Measurements from ENCODE around the gene COG5.
"Not testable (repeated sequence)": the region's sequence is repeated elsewhere in the genome, so short reads cannot be mapped to it uniquely, and the experiment has no call there.

COG5 gene

GRCh38 chr7:107579885-107580715 is 16.4 kb upstream of the COG5 start, which contains the start of gene BCAP29:
Gene BCAP29, plus strand, starts transcription at chr7:107580246. Its CDS starts 527 bp downstream, at chr7:107580773.
- DNase-seq (ENCODE audit: low spot score): peak; percentile 47

GRCh38 chr7:107579554-107579884 is 15.8 kb upstream of the COG5 start:
- no peak for DNase-seq (ENCODE audit: low spot score)

- DNase-seq (ENCODE audit: low spot score): no peak
Measured at GRCh38 chr7:107573537-107573936, 9.8 kb upstream of the COG5 start.

- DNase-seq (ENCODE audit: low spot score): no peak
Measured at GRCh38 chr7:107570298-107570697, 6.6 kb upstream of the COG5 start.

- no peak for DNase-seq (ENCODE audit: low spot score)
Measured at GRCh38 chr7:107564553-107565298, 1.0 kb upstream of the COG5 start.

- DNase-seq (ENCODE audit: low spot score): peak; percentile 2
Measured at GRCh38 chr7:107563081-107563774, 492 bp downstream of the COG5 start.

GRCh38 chr7:107560898-107561516 is 2.7 kb downstream of the COG5 start:
- peak; percentile 54 for DNase-seq (ENCODE audit: low spot score)

GRCh38 chr7:107559864-107560263 is 3.9 kb downstream of the COG5 start:
- no peak for DNase-seq (ENCODE audit: low spot score)

- no peak for DNase-seq (ENCODE audit: low spot score)
Measured at GRCh38 chr7:107555893-107556292, 7.8 kb downstream of the COG5 start.

GRCh38 chr7:107551936-107552335 is 11.8 kb downstream of the COG5 start:
- no peak for DNase-seq (ENCODE audit: low spot score)

GRCh38 chr7:107544848-107545591 is 18.7 kb downstream of the COG5 start:
- DNase-seq (ENCODE audit: low spot score): no peak

- no peak for DNase-seq (ENCODE audit: low spot score)
Measured at GRCh38 chr7:107543338-107543993, 20.3 kb downstream of the COG5 start.

GRCh38 chr7:107538001-107538400 is 25.7 kb downstream of the COG5 start:
- DNase-seq (ENCODE audit: low spot score): no peak

GRCh38 chr7:107537228-107537627 is 26.5 kb downstream of the COG5 start:
- DNase-seq (ENCODE audit: low spot score): not testable (repeated sequence)

- no peak for DNase-seq (ENCODE audit: low spot score)
Measured at GRCh38 chr7:107534139-107534538, 29.6 kb downstream of the COG5 start.

GRCh38 chr7:107530751-107531150 is 33.0 kb downstream of the COG5 start:
- no peak for DNase-seq (ENCODE audit: low spot score)

- DNase-seq (ENCODE audit: low spot score): no peak
Measured at GRCh38 chr7:107528461-107528860, 35.3 kb downstream of the COG5 start.

- DNase-seq (ENCODE audit: low spot score): no peak
Measured at GRCh38 chr7:107527196-107527595, 36.5 kb downstream of the COG5 start.

- no peak for DNase-seq (ENCODE audit: low spot score)
Measured at GRCh38 chr7:107526672-107527071, 37.0 kb downstream of the COG5 start.

- DNase-seq (ENCODE audit: low spot score): no peak
Measured at GRCh38 chr7:107506674-107507339, 56.9 kb downstream of the COG5 start.

Measured in CD4-positive, alpha-beta T cell treated with Interleukin-6 at 100 ng/mL for 8 hours (primary cell).